Keratinocyte (primary cell): ENCODE measurements around the gene PCYT1B.

Experiments used
- CTCF ChIP-seq, 3 experiments: IDR thresholded peaks in 1 of 3; conservative IDR thresholded peaks in 1 of 3; optimal IDR thresholded peaks in 1 of 3; 2 replicates in 2 of 3; 3 replicates in 1 of 3; pipeline versions ENCODE3 to v1.5.1; 2011; ENCODE audit warnings: low read length in 3 of 3, mild to moderate bottlenecking in 3 of 3, moderate library complexity in 2 of 3, control low read depth in 1 of 3, inconsistent platforms in 1 of 3; ENCODE audit not compliant: insufficient read depth in 2 of 3; ENCODE audit errors: extremely low read depth in 1 of 3
- EZH2 ChIP-seq: IDR thresholded peaks from one replicate; pipeline ENCODE4 v1.6.1; 2012; ENCODE audit warnings: inconsistent platforms, mild to moderate bottlenecking, low read length, moderate library complexity

GRCh38 chrX:24676403-24677024, 29.4 kb upstream of the PCYT1B start:
- TF ChIP-seq CTCF (optimal IDR thresholded peaks at IDR 0.05 in 1 of 3, IDR thresholded peaks at IDR 0.05 in 1 of 3, conservative IDR thresholded peaks at IDR 0.05 in 1 of 3; ENCODE audit: extremely low read depth in 1 of 3, insufficient read depth in 2 of 3, low read length in 3 of 3) (peak; percentile 27 to 53 (median 38)), EZH2 (no peak)
